Adipose tissue (tissue), 3 donors: ENCODE measurements around the gene IRS1. TPM values are rescaled to one million over a fixed set of nuclear protein-coding genes. Genes with fewer than 3 reads are reported as not detected.
"Not testable (repeated sequence)": the region's sequence is repeated elsewhere in the genome, so short reads cannot be mapped to it uniquely, and the experiment has no call there.

Experiments used
- H3K27ac ChIP-seq: one replicate; pipeline ENCODE4 v1.5.1; 2013; ENCODE audit warnings: low read depth, low read length
- WGBS, 3 donors: extraction: QIAGEN DNeasy Blood & Tissue Kit; methylation state at CpG; one replicate each; pipeline ENCODE4 v1.1.7; 2013; 5-methylcytosine and 5-hydroxymethylcytosine counted together
- polyA plus RNA-seq, 3 donors: library from polyadenylated mRNA; stranded (reverse); fragments of 200-250 nt; gene quantifications; one replicate each; pipeline ENCODE4 v1.2.3, GENCODE V29; 2013
- donor health status: healthy with polysubstance abuse.
- donor health status: Bipolar disorder and iron deficiency.
- donor health status: healthy.

IRS1 gene, protein sequence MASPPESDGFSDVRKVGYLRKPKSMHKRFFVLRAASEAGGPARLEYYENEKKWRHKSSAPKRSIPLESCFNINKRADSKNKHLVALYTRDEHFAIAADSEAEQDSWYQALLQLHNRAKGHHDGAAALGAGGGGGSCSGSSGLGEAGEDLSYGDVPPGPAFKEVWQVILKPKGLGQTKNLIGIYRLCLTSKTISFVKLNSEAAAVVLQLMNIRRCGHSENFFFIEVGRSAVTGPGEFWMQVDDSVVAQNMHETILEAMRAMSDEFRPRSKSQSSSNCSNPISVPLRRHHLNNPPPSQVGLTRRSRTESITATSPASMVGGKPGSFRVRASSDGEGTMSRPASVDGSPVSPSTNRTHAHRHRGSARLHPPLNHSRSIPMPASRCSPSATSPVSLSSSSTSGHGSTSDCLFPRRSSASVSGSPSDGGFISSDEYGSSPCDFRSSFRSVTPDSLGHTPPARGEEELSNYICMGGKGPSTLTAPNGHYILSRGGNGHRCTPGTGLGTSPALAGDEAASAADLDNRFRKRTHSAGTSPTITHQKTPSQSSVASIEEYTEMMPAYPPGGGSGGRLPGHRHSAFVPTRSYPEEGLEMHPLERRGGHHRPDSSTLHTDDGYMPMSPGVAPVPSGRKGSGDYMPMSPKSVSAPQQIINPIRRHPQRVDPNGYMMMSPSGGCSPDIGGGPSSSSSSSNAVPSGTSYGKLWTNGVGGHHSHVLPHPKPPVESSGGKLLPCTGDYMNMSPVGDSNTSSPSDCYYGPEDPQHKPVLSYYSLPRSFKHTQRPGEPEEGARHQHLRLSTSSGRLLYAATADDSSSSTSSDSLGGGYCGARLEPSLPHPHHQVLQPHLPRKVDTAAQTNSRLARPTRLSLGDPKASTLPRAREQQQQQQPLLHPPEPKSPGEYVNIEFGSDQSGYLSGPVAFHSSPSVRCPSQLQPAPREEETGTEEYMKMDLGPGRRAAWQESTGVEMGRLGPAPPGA (N-terminal part only)
- 10 to 100 TPM in 1 of 3 donors, 1 to 10 TPM in 2; 3.7 to 17.1 (median 6.6) TPM for polyA plus RNA-seq

- WGBS, 3 donors = 0 to 1% (median 1%) methylated on average over 59 to 82 of the region's 82 CpGs
- no peak within 1 kb of the TSS for H3K27ac ChIP-seq
Observed at GRCh38 chr2:226799211-226799975, at the start of gene IRS1. IRS1 (minus strand) TSS chr2:226799820; CDS start chr2:226798738, 1,082 bp downstream.

- no peak overlapping the region for H3K27ac ChIP-seq
- WGBS, 3 donors = 83 to 89% (median 88%) methylated on average over 2 of the region's 2 CpGs
Observed at GRCh38 chr2:226849349-226849748, 49.7 kb upstream of the IRS1 start.

- 76 to 90% (median 78%) methylated on average over 2 of the region's 2 CpGs for whole genome bisulfite sequencing, 3 donors
- H3K27ac ChIP-seq = no peak overlapping the region
Observed at GRCh38 chr2:226847511-226847910, 47.9 kb upstream of the IRS1 start.

- H3K27ac ChIP-seq = no peak overlapping the region
- 69 to 81% (median 70%) methylated on average over 1 of the region's 1 CpG for WGBS, 3 donors
Observed at GRCh38 chr2:226847090-226847489, 47.5 kb upstream of the IRS1 start.

GRCh38 chr2:226845386-226846116 lies 45.9 kb upstream of the IRS1 start:
- no peak overlapping the region for H3K27ac ChIP-seq
- WGBS, 3 donors = 52 to 92% (median 89%) methylated on average over 3 of the region's 3 CpGs

DNA sequence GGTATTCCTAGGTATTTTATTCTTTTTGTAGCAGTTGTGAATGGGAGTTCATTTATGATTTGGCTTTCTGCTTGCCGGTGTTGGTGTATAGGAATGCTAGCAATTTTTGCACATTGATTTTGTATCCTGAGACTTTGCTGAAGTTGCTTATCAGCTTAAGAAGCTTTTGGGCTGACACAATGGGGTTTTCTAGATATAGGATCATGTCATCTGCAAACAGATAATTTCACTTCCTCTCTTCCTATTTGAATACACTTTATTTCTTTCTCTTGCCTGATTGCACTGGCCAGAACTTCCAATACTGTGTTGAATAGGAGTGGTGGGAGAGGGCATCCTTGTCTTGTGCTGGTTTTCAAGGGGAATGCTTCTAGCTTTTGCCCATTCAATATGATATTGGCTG lies 43.4 kb upstream of the IRS1 start:
- not testable (repeated sequence) for H3K27ac ChIP-seq
- 91 to 96% (median 92%) methylated on average over 1 of the region's 1 CpG for WGBS, 3 donors

DNA sequence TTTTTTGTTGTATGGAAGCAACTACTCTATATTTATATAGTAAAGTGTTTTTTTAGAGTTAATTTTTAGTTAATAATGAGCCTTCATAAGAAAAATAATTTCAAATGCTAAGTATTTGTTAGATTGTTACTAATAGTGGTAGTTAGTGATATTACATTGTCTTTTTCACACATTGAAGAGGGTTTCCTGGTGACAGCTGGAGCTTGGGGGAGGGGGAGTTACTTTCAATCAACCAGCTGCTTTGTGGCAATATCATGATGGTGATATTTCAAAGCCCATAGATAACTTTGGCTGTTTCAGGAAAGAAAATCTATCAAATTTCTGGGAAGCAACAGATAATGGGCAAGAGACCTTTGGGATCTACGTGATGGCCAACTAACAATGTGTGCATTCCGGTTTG lies 40.3 kb upstream of the IRS1 start:
- no peak overlapping the region for H3K27ac ChIP-seq
- WGBS, 3 donors = 96 to 99% (median 96%) methylated on average over 2 of the region's 2 CpGs

DNA sequence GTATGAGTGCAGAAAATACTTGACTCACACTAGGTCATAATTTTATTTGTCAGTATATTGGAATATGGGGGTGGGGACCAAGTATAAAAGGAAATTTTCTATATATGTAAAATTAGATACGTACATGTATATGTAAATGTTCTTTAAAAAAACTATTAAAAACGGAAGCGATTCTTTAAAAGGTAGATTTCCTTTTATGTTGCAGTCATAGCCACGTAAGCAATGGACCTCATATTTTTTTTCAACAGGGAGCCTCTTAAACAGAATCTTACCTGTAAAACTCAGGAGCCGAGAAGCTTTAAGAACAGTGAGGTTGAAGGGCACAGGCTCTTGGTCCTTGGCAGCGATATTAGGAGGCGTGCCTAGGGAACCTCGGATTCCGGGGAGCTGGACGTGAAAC lies 39.5 kb upstream of the IRS1 start:
- H3K27ac ChIP-seq = no peak overlapping the region
- WGBS, 3 donors = 92 to 96% (median 95%) methylated on average over 10 of the region's 10 CpGs

DNA sequence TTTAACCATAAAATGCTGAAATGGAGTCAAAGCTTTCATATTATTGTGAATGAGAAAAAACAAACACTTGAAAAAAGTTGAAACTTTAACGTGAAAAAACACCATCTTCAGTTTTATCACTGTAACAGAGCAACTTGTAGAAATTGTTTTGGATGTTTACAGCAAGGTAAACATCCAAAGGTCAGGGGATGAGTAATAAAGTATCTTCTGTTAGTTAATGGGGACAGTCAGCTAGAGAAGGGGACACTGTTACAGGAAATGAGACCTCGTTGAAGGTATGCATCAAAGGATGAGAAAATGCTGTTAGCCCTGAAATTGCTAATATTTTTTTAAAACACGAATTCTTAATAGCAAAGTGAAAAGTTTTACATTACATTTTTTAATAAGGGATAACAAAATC lies 39.1 kb upstream of the IRS1 start:
- no peak overlapping the region for H3K27ac ChIP-seq
- 75 to 76% (median 76%) methylated on average over 3 of the region's 3 CpGs for WGBS, 3 donors

DNA sequence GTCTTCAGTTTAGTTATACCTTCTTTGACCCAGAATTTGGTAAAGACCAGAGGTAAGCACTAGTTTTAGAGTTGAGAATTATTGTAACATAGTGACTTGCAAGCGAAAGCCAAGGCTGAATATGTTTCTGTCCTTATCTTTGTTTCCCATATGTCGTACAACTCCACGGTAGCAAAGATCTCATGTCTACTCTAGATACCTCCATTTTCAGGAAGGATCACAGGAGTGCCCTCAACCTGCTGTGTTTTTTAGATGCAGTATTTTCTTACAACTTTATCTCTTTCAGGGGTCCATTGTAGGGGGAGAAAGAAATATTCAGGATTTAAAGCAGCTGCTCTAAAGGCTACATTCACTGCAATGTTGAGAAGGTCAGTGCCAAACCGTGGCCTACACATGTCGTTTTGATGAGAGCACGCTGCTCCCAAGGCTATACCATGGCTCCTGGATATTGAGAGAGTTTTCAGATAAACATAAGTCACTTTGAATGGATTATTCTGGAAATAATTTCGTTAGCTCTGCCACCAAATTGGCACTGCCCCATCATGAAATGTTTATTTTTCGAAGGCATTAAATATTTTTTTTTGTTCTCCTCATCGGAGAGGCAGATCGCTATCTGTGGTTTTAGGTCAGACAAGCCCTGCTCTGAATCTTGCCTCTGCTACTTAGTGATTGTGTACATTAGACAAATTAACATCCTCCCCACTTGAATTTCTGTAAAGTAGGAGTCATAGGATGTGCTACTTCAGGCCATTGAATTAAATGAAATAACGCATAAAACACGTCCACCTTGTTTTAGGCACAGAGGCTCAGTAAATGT lies 38.4 kb upstream of the IRS1 start:
- no peak overlapping the region for H3K27ac ChIP-seq
- WGBS, 3 donors = 66 to 87% (median 83%) methylated on average over 12 of the region's 12 CpGs

GRCh38 chr2:226837334-226837733 lies 37.7 kb upstream of the IRS1 start:
- WGBS, 3 donors = 82 to 95% (median 94%) methylated on average over 7 of the region's 7 CpGs

GRCh38 chr2:226836548-226836885 lies 36.9 kb upstream of the IRS1 start:
- 2 to 4% (median 2%) methylated on average over 6 of the region's 6 CpGs for WGBS, 3 donors
- peak overlapping the region; percentile 100 for H3K27ac ChIP-seq

More at GRCh38 chr2:226837334-226837733, 37.7 kb upstream of the IRS1 start:
- no peak overlapping the region for H3K27ac ChIP-seq

GRCh38 chr2:226835796-226836547 lies 36.4 kb upstream of the IRS1 start, which contains the start of gene RHBDD1:
RHBDD1 (plus strand) TSS chr2:226836054; CDS start chr2:226864694, 28,640 bp downstream.
- H3K27ac ChIP-seq = peak within 1 kb of the TSS; percentile 100
- WGBS, 3 donors = 0 to 1% (median 1%) methylated on average over 75 of the region's 75 CpGs

- 3 to 8% (median 4%) methylated on average over 26 of the region's 26 CpGs for WGBS, 3 donors
Observed at GRCh38 chr2:226835420-226835795, 35.8 kb upstream of the IRS1 start.

DNA sequence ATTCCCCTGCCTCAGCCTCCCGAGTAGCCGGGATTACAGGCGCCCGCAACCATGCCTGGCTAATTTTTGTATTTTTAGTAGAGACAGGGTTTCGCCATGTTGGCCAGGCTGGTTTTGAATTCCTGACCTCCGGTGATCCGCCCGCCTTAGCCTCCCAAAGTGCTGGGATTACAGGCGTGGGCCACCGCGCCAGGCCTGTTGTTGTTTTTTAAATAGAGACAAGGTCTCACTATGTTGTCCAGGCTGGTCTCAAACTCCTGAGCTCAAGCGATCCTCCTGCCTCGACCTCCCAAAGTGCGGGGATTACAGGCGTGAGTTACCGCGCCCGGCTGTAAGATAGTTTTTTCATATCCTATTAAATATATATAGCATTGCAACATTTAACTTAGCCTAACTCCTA lies 35.3 kb upstream of the IRS1 start:
- H3K27ac ChIP-seq = not testable (repeated sequence)
- WGBS, 3 donors = 88 to 95% (median 93%) methylated on average over 18 of the region's 18 CpGs

More at GRCh38 chr2:226835420-226835795, 35.8 kb upstream of the IRS1 start:
- no peak overlapping the region for H3K27ac ChIP-seq

- no peak overlapping the region for H3K27ac ChIP-seq
- whole genome bisulfite sequencing, 3 donors = 96 to 100% (median 98%) methylated on average over 1 of the region's 1 CpG
Observed at GRCh38 chr2:226832061-226832460, 32.4 kb upstream of the IRS1 start.
